Mammary epithelial cell (primary cell): ENCODE measurements around the gene AUTS2.

ENCODE experiments used
- EZH2 ChIP-seq: IDR thresholded peaks from 2 replicates; pipeline ENCODE4 v1.6.1; 2012; ENCODE audit warnings: low read length, inconsistent platforms, borderline replicate concordance
- TF ChIP-seq, protein P1 (sequence below), 2 donors: IDR thresholded peaks in 1 of 2; conservative IDR thresholded peaks in 1 of 2; 2 replicates each; pipeline ENCODE4 v1.5.1; 2011 to 2012; ENCODE audit warnings: inconsistent platforms in 2 of 2, low read length in 2 of 2, mild to moderate bottlenecking in 2 of 2, control low read depth in 1 of 2, low read depth in 1 of 2; ENCODE audit not compliant: insufficient read depth in 1 of 2; ENCODE audit errors: extremely low read depth in 1 of 2

- TF ChIP-seq EZH2, result no peak
- TF ChIP-seq, protein P1, sequence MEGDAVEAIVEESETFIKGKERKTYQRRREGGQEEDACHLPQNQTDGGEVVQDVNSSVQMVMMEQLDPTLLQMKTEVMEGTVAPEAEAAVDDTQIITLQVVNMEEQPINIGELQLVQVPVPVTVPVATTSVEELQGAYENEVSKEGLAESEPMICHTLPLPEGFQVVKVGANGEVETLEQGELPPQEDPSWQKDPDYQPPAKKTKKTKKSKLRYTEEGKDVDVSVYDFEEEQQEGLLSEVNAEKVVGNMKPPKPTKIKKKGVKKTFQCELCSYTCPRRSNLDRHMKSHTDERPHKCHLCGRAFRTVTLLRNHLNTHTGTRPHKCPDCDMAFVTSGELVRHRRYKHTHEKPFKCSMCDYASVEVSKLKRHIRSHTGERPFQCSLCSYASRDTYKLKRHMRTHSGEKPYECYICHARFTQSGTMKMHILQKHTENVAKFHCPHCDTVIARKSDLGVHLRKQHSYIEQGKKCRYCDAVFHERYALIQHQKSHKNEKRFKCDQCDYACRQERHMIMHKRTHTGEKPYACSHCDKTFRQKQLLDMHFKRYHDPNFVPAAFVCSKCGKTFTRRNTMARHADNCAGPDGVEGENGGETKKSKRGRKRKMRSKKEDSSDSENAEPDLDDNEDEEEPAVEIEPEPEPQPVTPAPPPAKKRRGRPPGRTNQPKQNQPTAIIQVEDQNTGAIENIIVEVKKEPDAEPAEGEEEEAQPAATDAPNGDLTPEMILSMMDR (conservative IDR thresholded peaks at IDR 0.05 in 1 of 2, IDR thresholded peaks at IDR 0.05 in 1 of 2; ENCODE audit: extremely low read depth in 1 of 2, insufficient read depth in 1 of 2, low read depth in 1 of 2, low read length in 2 of 2), result no peak
Observed at GRCh38 chr7:69782917-69783684, 184.8 kb downstream of the AUTS2 start.
